PC-3 (cell line): ENCODE measurements around the gene DNAH7. TPM values are rescaled to one million over a fixed set of nuclear protein-coding genes. Genes with fewer than 3 reads are reported as not detected.

Source experiments
- ATAC-seq: fragments of 200-7000 bp; cut with Tn5 transposase; 2 replicates; pipeline ENCODE4 v1.9.1; 2020; ENCODE audit warnings: mild to moderate bottlenecking, moderate library complexity
- BruUV-seq: library from RNA; stranded (reverse); fragments of 400-500 nt; replicated peaks from 2 replicates; lab custom pipeline; 2021; lab: Mats Ljungman, UMichigan
- CTCF ChIA-PET: fragments of 300-600 bp; sonication (Branson Sonifier 250); formaldehyde crosslinking; loops from one replicate; lab custom pipeline; 2022; ENCODE audit warnings: antibody characterized with exemption; lab: Charles Lee
- POLR2A ChIA-PET: fragments of 300-600 bp; sonication (Branson Sonifier 250); formaldehyde crosslinking; loops from one replicate; lab custom pipeline; 2022; ENCODE audit warnings: antibody characterized with exemption; ENCODE audit not compliant: unreplicated experiment; lab: Charles Lee
- DNase-seq: peaks from one replicate; pipeline ENCODE4 v3.0.0-alpha.2; 2015
- H2AFZ ChIP-seq: fragments of 300-600 bp; sonication (generic); 2 replicates; pipeline ENCODE4 v1.6.0; 2016; ENCODE audit warnings: antibody characterized with exemption, low read length
- H3F3A ChIP-seq: fragments of 300-600 bp; sonication (generic); one replicate; pipeline ENCODE4 v1.6.0; 2017; ENCODE audit warnings: antibody characterized with exemption, low read length, control low read depth, mild to moderate bottlenecking; ENCODE audit not compliant: unreplicated experiment
- H3K27ac ChIP-seq: fragments of 300-600 bp; sonication (generic); 2 replicates; pipeline ENCODE4 v1.5.1; 2016; ENCODE audit warnings: mild to moderate bottlenecking, low read length
- H3K27me3 ChIP-seq: fragments of 300-600 bp; sonication (generic); 2 replicates; pipeline ENCODE4 v1.6.1; 2016; ENCODE audit warnings: low read length, mixed read lengths
- H3K36me3 ChIP-seq: fragments of 300-600 bp; sonication (generic); 2 replicates; pipeline ENCODE4 v1.6.1; 2016; ENCODE audit warnings: low read depth, mixed run types, low read length, mixed read lengths
- H3K4me1 ChIP-seq: fragments of 300-600 bp; sonication (generic); 2 replicates; pipeline ENCODE4 v1.5.1; 2016; ENCODE audit warnings: low read length; ENCODE audit not compliant: insufficient read depth
- H3K4me2 ChIP-seq: fragments of 300-600 bp; sonication (generic); 2 replicates; pipeline ENCODE4 v1.6.0; 2016; ENCODE audit warnings: low read length
- H3K4me3 ChIP-seq: fragments of 300-600 bp; sonication (generic); 2 replicates; pipeline ENCODE4 v1.5.1; 2016; ENCODE audit warnings: mild to moderate bottlenecking, low read length, mixed read lengths
- H3K79me2 ChIP-seq: fragments of 300-600 bp; sonication (generic); 2 replicates; pipeline ENCODE4 v1.6.1; 2017; ENCODE audit warnings: low read length, mixed read lengths
- H3K9ac ChIP-seq: fragments of 300-600 bp; sonication (generic); 2 replicates; pipeline ENCODE4 v1.6.0; 2016; ENCODE audit warnings: mild to moderate bottlenecking, low read length
- H3K9me2 ChIP-seq: fragments of 300-600 bp; sonication (generic); replicated peaks from 2 replicates; pipeline ENCODE4 v1.6.1; 2016; ENCODE audit warnings: mixed run types, low read length, mixed read lengths
- H3K9me3 ChIP-seq: fragments of 300-600 bp; sonication (generic); 2 replicates; pipeline ENCODE4 v1.6.1; 2016; ENCODE audit warnings: low read length, mixed read lengths
- H4K20me1 ChIP-seq: fragments of 300-600 bp; sonication (generic); 2 replicates; pipeline ENCODE4 v1.6.1; 2016; ENCODE audit warnings: low read length, mixed read lengths
- EZH2 ChIP-seq: fragments of 300-600 bp; sonication (generic); IDR thresholded peaks from one replicate; pipeline ENCODE4 v1.6.1; 2017; ENCODE audit warnings: antibody characterized with exemption, mild to moderate bottlenecking, low read length; ENCODE audit not compliant: unreplicated experiment
- EZH2phosphoT487 ChIP-seq: fragments of 300-600 bp; sonication (generic); IDR thresholded peaks from 2 replicates; pipeline ENCODE4 v1.6.1; 2018; ENCODE audit warnings: mild to moderate bottlenecking, antibody characterized with exemption, low read length, borderline replicate concordance
- intact Hi-C: fragments of 100-400 bp; cut with micrococcal nuclease; formaldehyde crosslinking; loops from 2 replicates; pipeline ENCODE4 v1.9.0; 2023
- total RNA-seq: library from RNA; depleted of rRNA; stranded (reverse); fragments of >200 nt; gene quantifications from 2 replicates; pipeline ENCODE4 v1.2.3, GENCODE V29; 2014
- TF ChIP-seq, protein P1 (sequence below): fragments of 300-600 bp; sonication (generic); conservative IDR thresholded peaks from 2 replicates; pipeline ENCODE4 v1.5.1; 2017; ENCODE audit warnings: antibody characterized with exemption, low read depth, mild to moderate bottlenecking, low read length

The DNAH7 gene
- total RNA-seq, 1 experiment from 2014 or later = 1.9 TPM

DNA sequence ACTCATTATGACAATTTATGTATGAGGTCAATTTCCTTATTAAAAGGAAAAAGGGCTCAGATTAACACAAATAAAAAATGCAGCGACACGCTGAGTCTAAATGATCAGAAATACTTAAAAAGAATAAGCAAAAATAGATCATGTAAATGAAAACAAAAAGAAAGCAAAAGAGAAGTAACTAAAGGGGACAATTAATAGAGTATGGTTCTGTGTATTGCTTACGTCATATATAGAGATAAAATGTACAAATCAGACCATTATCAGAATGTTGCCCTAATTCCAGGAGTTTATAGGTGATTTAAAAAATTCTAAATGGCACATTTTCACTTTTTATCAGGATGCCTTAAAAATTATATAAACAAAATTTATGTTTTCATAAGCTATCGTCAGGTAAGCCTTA, 189.5 kb downstream of the DNAH7 start:
- Histone ChIP-seq H3K4me1 (peaks cover 8% of the 10 kb centered on the region; the same call in 1 of the 2 replicates), H3K36me3 (no peaks in the 10 kb centered on the region), H3K9me3 (no peaks in the 10 kb centered on the region), H3K4me3 (no peak overlapping the region), H3K9ac (no peak overlapping the region), H3F3A (no peaks in the 10 kb centered on the region), H2AFZ (no peak overlapping the region), H4K20me1 (no peaks in the 10 kb centered on the region), H3K9me2 (no peaks in the 10 kb centered on the region), H3K27ac (no peak overlapping the region), H3K27me3 (no peaks in the 10 kb centered on the region), H3K4me2 (peak overlapping the region; percentile 19; the same call in 1 of the 2 replicates), H3K79me2 (no peaks in the 10 kb centered on the region)
- ChIA-PET POLR2A (no interaction called here), CTCF (interaction anchor here (0.6 kb wide), 1 partner anchor 14 kb away, joined by 3 read pairs; no protein-coding TSS in a partner anchor)
- intact Hi-C loops = loop anchor here (5.0 kb wide), 1 partner anchor 142 kb away; no protein-coding TSS in a partner anchor
- no peak for TF ChIP-seq EZH2
- TF ChIP-seq, protein P1, sequence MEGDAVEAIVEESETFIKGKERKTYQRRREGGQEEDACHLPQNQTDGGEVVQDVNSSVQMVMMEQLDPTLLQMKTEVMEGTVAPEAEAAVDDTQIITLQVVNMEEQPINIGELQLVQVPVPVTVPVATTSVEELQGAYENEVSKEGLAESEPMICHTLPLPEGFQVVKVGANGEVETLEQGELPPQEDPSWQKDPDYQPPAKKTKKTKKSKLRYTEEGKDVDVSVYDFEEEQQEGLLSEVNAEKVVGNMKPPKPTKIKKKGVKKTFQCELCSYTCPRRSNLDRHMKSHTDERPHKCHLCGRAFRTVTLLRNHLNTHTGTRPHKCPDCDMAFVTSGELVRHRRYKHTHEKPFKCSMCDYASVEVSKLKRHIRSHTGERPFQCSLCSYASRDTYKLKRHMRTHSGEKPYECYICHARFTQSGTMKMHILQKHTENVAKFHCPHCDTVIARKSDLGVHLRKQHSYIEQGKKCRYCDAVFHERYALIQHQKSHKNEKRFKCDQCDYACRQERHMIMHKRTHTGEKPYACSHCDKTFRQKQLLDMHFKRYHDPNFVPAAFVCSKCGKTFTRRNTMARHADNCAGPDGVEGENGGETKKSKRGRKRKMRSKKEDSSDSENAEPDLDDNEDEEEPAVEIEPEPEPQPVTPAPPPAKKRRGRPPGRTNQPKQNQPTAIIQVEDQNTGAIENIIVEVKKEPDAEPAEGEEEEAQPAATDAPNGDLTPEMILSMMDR = no peak
- no peak for TF ChIP-seq EZH2phosphoT487
- ATAC-seq (peak; percentile 48), DNase-seq (peak; percentile 12)
- BruUV-seq = no TSS peak

DNA sequence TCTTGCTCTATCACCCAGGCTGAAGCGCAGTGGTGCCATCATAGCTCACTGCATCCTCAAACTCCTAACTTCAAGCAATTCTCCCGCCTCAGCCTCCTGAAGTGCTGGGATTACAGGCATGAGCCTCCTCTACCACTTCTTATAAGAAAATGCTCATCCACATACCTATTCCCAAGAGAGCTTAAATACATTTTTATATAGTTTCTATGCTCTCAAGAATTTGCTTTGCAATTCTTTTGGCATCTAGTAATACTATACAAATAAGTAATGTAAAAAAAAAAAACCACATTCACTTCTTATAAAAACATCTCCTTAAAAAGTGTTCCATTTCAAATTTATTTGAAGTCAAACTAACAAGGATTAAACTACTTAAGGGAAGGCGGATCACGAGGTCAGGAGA, 197.3 kb downstream of the DNAH7 start:
- H3K9me2 ChIP-seq = no peaks in the 10 kb centered on the region
- intact Hi-C loops = no loop called here
- H3K9me3 ChIP-seq = no peaks in the 10 kb centered on the region
- no peak overlapping the region for H3K9ac ChIP-seq
- no peaks in the 10 kb centered on the region for H3K4me1 ChIP-seq
- no peak overlapping the region for H3K4me3 ChIP-seq
- POLR2A ChIA-PET = no interaction called here
- DNase-seq (no peak), ATAC-seq (no peak)
- TF ChIP-seq EZH2 = no peak
- no peak for TF ChIP-seq EZH2phosphoT487
- TF ChIP-seq, protein P1 = no peak
- no peak overlapping the region for H3K27ac ChIP-seq
- CTCF ChIA-PET = no interaction called here
- H3K4me2 ChIP-seq = no peak overlapping the region
- H3K27me3 ChIP-seq = no peaks in the 10 kb centered on the region
- H2AFZ ChIP-seq = no peak overlapping the region
- no peaks in the 10 kb centered on the region for H4K20me1 ChIP-seq
- H3K36me3 ChIP-seq = no peaks in the 10 kb centered on the region
- H3K79me2 ChIP-seq = no peaks in the 10 kb centered on the region
- H3F3A ChIP-seq = no peaks in the 10 kb centered on the region
- BruUV-seq = no TSS peak

DNA sequence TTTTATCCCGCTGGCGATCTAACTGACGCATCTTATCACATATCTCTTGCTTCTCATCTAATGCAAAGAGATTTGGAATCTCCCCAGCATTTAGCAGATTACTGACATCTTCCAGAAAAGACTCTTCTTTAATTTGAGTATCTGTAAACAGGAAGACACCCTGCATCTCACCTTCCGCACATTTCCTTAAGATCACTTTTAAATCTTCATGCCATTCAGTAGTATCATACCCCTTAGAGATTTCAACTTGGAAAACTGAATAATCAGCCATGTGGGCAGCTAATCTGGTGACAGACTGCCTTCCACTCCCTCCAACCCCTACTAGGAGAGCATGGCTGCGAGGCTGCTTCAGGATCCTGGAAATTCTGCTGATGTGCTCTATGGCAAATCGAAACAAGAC, 204.3 kb downstream of the DNAH7 start:
- no TSS peak for BruUV-seq
- no peak overlapping the region for H2AFZ ChIP-seq
- no peaks in the 10 kb centered on the region for H3K4me1 ChIP-seq
- H3K4me3 ChIP-seq = no peak overlapping the region
- H3K4me2 ChIP-seq = no peak overlapping the region
- no peaks in the 10 kb centered on the region for H4K20me1 ChIP-seq
- ChIA-PET CTCF (no interaction called here), POLR2A (no interaction called here)
- H3K9me3 ChIP-seq = no peaks in the 10 kb centered on the region
- H3K36me3 ChIP-seq = no peaks in the 10 kb centered on the region
- no peak overlapping the region for H3K9ac ChIP-seq
- TF ChIP-seq, protein P1 = no peak
- TF ChIP-seq EZH2 (no peak), EZH2phosphoT487 (no peak)
- no peak for DNase-seq
- no peak overlapping the region for H3K27ac ChIP-seq
- H3K27me3 ChIP-seq = no peaks in the 10 kb centered on the region
- no peaks in the 10 kb centered on the region for H3K9me2 ChIP-seq
- H3K79me2 ChIP-seq = no peaks in the 10 kb centered on the region
- H3F3A ChIP-seq = no peaks in the 10 kb centered on the region
- intact Hi-C loops = no loop called here
- no peak for ATAC-seq
